ENCODE results near the gene CCDC90B.

CCDC90B gene

DNA sequence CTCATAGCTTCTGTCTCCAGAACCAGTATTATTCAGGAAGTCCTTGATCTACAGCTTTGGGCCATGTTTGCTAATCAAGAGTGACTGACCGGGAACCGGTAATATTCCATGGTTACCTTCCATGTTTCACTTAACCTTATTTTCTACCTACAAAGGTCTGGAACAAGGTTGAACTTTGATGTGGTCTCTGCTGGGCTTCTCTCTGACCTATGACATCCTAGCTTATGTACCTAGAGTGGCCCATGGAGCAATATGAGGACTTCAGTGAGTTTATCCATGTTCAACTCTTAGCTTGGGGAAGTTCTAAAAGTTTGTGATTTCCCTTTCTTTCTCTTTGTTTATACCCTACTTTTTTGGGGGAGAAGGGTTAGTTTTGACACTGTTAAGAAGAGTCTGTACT, 33.2 kb downstream of the CCDC90B start:
- TF ChIP-seq, protein P1, sequence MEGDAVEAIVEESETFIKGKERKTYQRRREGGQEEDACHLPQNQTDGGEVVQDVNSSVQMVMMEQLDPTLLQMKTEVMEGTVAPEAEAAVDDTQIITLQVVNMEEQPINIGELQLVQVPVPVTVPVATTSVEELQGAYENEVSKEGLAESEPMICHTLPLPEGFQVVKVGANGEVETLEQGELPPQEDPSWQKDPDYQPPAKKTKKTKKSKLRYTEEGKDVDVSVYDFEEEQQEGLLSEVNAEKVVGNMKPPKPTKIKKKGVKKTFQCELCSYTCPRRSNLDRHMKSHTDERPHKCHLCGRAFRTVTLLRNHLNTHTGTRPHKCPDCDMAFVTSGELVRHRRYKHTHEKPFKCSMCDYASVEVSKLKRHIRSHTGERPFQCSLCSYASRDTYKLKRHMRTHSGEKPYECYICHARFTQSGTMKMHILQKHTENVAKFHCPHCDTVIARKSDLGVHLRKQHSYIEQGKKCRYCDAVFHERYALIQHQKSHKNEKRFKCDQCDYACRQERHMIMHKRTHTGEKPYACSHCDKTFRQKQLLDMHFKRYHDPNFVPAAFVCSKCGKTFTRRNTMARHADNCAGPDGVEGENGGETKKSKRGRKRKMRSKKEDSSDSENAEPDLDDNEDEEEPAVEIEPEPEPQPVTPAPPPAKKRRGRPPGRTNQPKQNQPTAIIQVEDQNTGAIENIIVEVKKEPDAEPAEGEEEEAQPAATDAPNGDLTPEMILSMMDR (conservative IDR thresholded peaks at IDR 0.05; ENCODE audit: low read length): no peak
- H3K4me3 ChIP-seq (ENCODE audit: low read length): no peak overlapping the region
- DNase-seq (ENCODE audit: low read depth): no peak

DNA sequence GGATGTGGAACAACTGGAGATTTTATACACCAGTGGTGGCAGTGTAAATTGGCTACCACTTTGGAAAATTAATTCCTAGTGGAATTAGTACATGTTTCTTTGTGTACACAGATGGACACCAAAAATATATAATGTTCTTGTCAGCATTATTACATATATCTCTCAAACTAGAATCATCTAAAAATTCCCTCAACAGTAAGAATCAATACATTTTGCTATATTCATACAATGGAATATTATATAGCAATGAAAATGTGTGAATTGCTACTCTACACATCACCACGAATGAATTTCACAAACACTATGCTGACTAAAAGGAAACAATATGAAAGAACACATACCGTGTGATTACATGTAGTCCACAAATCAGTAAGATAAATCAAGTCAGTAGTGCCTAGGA, 33.9 kb downstream of the CCDC90B start:
- DNase-seq (ENCODE audit: low read depth): no peak
- H3K4me3 ChIP-seq (ENCODE audit: low read length): no peak overlapping the region
- TF ChIP-seq, protein P1 (conservative IDR thresholded peaks at IDR 0.05; ENCODE audit: low read length): no peak

DNA sequence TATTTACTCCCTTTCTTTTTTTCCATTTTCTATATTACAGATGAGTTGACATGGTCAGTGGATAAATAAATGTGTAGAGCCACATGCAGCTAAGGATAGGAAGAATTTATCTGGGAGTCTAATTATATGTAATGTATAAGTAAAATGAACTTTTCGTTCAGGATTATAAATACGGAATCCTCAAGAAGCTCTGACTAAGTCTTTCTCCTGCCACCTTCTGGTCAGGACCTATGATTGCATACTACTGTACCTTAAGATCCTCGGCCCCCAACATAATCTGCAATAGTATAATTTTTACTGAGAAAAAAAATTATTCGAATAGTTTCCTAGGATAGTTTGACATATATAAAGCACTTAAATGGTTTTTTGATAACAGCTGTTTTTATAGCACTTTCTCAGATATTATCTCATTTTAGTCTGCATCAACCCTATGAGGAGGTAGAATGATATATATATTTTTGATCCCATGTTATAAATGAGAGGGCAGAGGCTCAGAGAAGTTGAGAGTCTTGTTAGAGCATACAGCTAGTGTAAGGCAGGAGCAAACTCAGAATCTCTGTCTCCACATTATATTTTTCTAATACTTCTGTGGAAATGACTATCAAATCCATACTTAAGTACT, 36.1 kb downstream of the CCDC90B start:
- no peak overlapping the region for H3K4me3 ChIP-seq (ENCODE audit: low read length)
- peak; percentile 61 for DNase-seq (ENCODE audit: low read depth)
- TF ChIP-seq, protein P1 (conservative IDR thresholded peaks at IDR 0.05; ENCODE audit: low read length): peak; percentile 77

DNA sequence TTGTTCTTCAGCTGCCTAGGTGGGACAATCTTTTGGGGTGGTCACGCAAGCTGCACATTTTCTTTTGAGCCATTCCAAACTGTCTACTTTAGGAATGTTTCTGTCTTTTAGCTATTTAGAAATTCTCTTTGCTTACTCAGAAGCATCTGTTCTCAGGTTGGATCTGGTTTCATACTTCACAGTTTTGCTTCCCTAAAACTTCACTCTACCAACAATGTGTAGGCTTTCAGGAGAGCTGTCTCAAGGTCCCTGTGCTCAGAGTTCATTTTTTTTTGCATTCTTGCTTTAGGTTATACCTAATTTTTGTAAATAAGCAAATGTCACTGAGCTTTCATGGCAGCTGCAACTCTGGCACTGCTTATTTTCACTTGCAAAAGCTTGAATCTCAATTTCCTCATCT, 36.7 kb downstream of the CCDC90B start:
- H3K4me3 ChIP-seq (ENCODE audit: low read length): no peak overlapping the region
- DNase-seq (ENCODE audit: low read depth): no peak
- TF ChIP-seq, protein P1 (conservative IDR thresholded peaks at IDR 0.05; ENCODE audit: low read length): no peak

DNA sequence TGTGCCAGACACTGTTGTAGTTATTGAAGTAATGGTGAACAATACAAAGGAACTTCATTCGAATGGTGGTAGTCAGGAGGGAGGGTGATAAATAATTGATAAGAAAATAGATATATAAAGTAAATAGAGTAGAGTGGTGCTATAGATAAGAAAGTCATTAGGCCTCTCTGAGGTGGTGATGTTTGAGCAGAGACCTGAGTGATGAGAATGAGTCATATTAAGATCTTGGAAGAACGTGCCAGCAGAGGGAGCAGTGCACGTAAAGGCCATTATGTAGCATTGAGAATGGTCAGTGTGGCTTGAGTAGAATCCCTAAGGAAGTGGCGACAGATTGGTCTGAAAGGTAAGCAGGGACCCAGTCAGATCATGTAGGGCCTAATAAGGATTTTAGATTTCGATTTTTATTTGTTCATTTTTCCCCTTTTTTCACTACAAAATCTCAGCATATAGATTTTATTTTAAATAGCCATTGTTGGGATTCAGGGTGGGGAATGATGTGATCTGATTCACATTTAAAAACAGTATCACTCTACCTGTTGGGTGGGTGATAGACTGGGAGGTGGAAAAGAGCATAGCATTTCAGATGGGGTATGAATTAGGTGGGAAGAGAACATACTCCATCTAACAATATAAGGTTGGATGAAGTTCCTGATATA, 44.7 kb downstream of the CCDC90B start:
- peak; percentile 57 for DNase-seq (ENCODE audit: low read depth)
- no peak overlapping the region for H3K4me3 ChIP-seq (ENCODE audit: low read length)
- TF ChIP-seq, protein P1 (conservative IDR thresholded peaks at IDR 0.05; ENCODE audit: low read length): peak; percentile 68

DNA sequence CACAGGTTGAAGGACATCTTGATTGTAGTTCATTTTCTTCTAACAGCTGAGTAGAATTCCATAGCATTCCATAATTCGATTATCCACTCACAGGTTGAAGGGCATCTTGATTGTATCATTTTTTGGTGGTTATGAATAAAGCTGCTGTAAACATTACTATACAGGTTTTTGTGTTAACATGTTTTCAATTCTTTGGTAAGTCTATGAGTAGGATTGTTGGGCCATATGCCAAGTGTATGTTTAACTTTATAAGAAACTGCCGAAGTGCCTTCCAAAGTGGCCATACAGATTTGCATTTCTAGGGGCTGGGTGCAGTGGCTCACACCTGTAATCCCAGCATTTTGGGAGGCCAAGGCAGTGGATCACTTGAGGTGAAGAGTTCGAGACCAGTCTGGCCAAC, 48.1 kb downstream of the CCDC90B start:
- DNase-seq (ENCODE audit: low read depth): no peak
- TF ChIP-seq, protein P1 (conservative IDR thresholded peaks at IDR 0.05; ENCODE audit: low read length): no peak

DNA sequence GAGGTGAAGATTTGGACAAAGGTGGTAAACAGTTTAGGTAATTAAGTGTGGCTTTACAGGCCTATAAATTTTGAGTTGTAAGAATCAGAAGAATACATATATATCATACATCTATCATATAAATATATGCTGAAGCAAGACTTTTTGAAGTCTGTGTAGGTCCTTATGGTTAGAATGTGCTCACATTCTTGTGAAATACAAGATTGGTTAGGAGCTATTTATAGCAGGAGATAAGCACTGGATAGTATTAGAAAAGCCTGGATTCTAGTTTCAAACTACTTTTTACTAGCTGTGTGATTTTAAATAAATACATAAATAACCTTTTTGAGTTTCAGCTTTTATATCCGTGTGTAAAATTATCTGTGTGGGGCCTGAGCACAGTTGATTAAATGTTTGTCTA, 50.3 kb downstream of the CCDC90B start:
- TF ChIP-seq, protein P1 (conservative IDR thresholded peaks at IDR 0.05; ENCODE audit: low read length): no peak
- DNase-seq (ENCODE audit: low read depth): peak; percentile 5
- H3K4me3 ChIP-seq (ENCODE audit: low read length): no peak overlapping the region

More for the DNA sequence above, 48.1 kb downstream of the CCDC90B start:
- no peak overlapping the region for H3K4me3 ChIP-seq (ENCODE audit: low read length)

Data from AG10803 (cell line).